ENCODE results near the gene GNAL.
"Not testable (repeated sequence)": the region's sequence is repeated elsewhere in the genome, so short reads cannot be mapped to it uniquely, and the experiment has no call there.

Gene GNAL

DNA sequence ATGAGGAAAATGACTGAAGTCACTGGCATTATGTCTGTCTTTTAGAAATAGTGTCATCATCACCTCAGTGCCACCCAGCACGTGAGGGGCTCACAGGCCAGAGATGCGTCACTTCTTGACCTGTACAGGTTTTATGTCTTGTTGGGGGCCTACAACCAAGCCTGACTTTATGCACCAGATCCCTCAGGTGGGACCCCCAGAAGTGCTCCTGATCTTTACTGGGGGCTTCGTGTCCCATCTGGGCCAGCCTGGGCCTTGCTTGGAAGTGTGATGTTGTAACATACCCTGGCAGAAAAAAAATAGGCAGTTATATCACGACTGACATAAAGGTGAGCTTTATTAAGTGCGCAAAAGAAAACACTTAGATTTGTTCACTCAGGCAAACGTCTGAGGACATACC lies 21.5 kb upstream of the GNAL start:
- DNase-seq, result peak in 1 of 42 donors; percentile 25
- intact Hi-C loops (cut with DNase I), result no loop called here

GRCh38 chr18:11668441-11669169 lies 20.5 kb upstream of the GNAL start:
- DNase-seq, result peak in 1 of 42 donors; percentile 18
- intact Hi-C loops (cut with DNase I), result no loop called here

DNA sequence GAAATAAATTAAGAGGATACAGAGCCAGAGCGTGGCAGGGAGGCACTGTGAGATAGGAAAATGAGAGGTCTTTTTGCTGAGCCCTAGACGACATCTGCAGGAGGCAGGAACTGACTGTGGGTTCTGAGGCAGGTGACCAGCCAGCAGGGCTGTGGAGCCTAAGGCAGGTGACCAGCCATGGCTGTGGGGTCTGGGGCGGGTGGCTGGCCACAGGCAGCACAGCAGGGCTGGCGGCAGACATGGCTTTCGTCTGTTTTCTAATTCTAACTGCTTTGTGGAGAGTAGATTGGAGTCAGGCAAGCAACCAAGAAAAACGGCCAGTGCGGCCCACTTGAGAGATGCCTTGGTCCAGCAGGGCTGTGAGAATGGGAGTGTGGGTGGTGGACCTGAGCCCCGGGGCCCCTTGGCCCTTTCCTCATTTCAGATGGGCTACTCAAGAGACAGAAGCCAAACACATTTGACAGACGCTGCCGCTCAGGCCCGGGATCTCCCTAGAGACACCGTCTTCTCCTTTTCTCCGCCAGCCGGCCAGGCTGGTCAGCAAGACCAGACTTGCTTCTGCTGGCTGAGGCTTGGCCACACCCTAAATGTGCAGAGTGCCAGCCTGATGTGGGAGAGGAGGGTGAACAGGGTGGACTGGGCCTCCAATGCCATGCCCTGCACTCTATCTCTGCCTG lies 19.7 kb upstream of the GNAL start:
- intact Hi-C loops (cut with DNase I), result no loop called here
- DNase-seq, result peak in 2 of 42 donors; percentile 31 to 33

DNA sequence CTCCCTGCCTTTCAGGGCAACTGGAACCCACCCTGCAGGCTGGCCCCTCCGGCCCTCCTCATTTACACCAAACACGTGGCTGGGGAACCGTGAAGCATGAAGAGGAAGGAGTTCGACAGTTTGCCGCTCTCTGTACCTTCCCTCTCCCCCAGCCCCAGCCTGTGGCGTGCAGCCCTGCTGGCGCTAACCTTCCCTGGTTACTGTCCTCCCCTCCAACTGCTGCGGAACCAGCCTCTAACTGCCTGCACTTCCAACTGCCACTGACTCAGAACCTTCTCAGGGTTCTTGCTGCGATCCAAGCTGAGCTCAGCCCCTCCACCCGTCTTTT lies 19.2 kb upstream of the GNAL start:
- peak in 1 of 42 donors; percentile 25 for DNase-seq
- intact Hi-C loops (cut with DNase I), result no loop called here

DNA sequence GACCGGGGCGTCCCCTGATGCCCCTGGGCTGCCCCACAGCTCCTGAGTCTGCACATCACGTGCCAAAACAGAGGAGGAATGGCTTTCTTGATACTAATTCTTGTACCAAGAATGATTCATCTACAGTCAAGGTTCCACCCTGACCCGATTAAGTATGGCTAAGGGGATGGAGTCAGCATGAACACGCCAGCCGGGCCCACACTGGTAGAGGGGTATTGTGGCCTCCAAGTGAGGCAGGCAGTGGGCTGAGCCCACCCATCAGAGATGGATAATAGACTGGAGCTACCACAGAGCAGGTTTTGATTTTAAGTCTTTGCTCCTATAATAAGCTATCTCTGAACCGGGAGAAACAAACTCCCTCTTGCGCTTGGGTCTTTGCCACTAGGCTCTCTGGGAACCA lies 17.9 kb upstream of the GNAL start:
- peak in 1 of 42 donors; percentile 35 for DNase-seq
- intact Hi-C loops (cut with DNase I), result no loop called here

DNA sequence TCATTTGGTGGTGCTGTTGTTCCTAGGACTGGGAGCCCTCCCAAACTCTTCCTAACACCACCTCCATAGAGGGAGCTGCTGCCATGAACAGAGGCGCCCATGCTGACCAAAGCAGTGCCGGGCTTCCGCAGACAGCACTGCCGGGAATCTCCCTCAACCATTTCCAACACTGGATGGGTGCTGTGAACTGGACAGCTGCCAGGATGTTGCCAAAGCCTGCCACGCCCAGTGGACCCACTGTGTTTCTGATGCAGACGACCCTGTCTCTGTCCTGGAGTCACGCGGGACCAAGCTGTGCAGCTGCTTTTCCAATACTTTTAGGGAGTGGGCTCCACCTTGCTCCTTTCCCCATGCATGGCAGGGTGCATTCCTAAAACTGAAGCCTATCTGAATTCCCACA lies 16.9 kb upstream of the GNAL start:
- intact Hi-C loops (cut with DNase I), result no loop called here
- DNase-seq, result peak in 1 of 42 donors; percentile 31

DNA sequence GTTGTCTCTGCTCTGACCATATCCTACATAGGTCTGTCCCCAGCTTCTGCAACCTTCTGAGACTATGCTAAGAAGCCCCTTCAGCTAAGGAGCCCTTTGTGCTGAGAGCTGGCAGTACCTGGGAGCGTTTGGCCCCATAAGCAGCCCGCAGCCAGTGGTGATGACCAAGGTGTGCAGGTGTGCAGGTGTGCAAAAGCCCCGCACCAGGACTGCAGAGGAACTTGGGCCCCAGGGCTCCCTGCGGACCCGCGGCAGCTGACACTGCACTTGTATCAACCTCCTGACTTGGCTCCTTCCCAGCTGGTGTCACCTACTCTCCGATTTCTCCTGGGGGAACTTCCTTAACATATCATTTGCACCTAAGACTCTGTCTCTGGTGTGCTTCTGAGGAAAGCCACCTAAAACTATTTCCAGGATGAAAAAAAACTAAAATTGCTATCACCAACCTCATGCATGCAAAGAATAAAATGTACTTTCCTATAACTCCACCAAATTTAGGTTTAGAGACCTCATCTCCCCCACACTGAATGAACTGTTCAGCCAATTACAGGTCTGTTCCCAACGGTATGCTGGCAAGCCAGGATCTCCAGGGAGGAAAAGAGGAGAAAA lies 16.1 kb upstream of the GNAL start:
- intact Hi-C loops (cut with DNase I), result no loop called here
- peak in 1 of 42 donors; percentile 27 for DNase-seq

GRCh38 chr18:11673560-11673959 lies 15.5 kb upstream of the GNAL start:
- peak in 1 of 42 donors; percentile 30 for DNase-seq
- intact Hi-C loops (cut with DNase I), result no loop called here

DNA sequence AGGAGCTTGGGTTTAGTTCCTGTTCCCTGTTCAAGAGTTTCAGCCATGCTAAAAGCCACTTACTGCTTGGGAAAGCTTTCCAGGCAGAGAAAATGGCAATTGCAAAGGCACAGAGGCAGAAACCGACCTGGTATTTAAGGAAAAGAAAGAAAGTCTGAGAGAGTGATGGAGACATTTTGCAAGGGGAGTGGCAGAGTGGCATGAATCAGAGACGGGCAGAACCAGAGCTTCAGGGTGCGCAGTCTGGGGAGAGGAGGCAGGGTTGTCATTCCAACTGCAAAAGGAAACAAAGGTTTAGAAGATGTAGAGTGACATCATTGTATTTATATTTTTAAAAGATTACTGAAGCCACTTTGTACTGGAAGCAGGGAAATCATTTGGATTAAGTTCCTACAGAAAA lies 14.9 kb upstream of the GNAL start:
- DNase-seq, result peak in 1 of 42 donors; percentile 2
- intact Hi-C loops (cut with DNase I), result no loop called here

DNA sequence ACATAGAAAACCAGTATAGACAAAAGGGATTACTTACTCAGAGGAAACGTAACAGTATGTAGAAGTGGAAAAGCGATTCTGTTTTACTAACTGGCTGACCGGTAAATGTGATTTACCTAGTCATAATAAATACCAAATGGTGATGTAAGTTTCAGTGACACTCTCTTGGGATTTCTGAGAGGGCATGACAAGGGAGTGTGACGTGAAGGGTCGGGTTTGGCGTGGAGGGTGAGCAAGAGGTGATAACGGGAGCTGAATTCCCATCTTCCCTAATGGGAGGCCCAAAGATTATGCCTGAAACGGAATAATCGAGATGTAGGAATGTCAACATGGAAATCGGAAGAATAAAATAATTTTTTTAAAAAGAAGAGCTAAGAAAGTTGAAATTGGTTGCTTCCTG lies 12.7 kb upstream of the GNAL start:
- intact Hi-C loops (cut with DNase I), result no loop called here
- DNase-seq, result peak in 1 of 42 donors; percentile 7

DNA sequence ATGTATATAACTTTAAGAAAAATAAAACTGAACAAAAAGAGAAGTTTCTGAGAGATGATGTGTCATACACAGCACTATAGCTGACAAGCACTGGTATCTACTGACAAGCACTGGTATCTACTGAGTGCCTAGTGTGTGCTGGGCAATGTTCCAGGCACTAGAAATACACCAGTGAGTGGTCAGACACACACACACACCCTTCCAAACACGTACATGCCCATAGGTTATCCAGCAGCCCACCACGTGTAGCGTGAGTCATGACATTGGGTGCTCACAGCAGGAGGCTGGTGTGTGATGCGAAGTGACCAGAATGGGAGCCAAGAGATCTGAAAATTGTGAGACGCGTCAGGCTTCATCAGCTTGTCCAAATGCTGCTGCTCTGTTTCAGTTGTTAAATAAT lies 12.2 kb upstream of the GNAL start:
- peak in 1 of 42 donors; percentile 21 for DNase-seq
- intact Hi-C loops (cut with DNase I), result no loop called here

DNA sequence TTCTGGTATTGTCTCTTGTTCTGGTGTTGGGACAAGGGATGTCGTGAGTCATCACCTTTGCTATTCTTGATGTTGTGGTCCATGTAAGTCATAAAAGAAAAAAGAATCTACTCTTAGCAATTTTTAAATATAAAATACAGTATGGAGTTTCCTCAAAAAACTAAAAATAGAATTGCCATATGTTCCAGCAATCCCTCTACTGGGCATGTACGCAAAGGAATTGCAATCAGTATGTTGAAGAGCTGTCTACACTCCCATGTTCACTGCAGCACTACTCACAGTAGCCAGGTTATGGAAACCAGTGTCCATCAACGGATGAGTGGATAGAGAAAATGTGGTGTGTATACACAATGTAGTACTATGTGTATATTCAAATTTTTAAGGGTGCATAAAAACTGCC lies 10.9 kb upstream of the GNAL start:
- intact Hi-C loops (cut with DNase I), result no loop called here
- no peak for DNase-seq

DNA sequence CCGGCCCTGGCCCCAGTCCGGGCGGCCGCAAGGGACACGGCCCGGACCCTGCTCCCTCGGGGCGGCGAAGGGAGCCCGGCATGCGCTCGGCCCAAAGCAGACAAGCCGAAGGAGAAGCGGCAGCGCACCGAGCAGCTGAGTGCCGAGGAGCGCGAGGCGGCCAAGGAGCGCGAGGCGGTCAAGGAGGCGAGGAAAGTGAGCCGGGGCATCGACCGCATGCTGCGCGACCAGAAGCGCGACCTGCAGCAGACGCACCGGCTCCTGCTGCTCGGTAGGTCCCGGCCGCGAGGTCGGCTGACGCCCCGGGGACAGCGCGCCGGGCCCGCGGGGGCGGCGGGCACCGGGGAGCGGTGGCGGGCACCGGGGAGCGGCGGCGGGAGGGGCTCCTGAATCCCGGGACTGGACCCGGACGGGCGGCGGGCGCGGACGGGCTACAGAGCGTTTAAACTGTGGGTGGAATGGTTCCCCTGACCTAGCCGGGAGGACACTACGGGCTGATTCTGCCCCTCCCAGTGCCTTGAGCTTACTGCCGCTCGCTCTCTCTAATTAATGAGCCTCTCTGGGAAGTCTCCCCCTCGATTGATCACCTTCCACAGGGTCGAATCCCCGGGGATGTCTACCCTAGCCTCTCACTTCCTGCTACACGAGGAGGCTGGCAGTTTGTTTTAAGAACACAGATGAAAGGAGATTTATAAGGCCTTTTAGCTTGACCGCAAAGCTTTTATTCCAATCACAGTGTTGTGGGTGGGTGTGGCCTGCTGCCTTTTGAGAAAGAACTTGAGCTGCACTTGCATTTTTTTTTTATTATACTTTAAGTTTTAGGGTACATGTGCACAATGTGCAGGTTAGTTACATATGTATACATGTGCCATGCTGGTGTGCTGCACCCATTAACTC lies 853 bp downstream of the GNAL start:
- peak in 10 of 42 donors; percentile 2 to 41 (median 13) for DNase-seq
- intact Hi-C loops (cut with DNase I), result no loop called here

DNA sequence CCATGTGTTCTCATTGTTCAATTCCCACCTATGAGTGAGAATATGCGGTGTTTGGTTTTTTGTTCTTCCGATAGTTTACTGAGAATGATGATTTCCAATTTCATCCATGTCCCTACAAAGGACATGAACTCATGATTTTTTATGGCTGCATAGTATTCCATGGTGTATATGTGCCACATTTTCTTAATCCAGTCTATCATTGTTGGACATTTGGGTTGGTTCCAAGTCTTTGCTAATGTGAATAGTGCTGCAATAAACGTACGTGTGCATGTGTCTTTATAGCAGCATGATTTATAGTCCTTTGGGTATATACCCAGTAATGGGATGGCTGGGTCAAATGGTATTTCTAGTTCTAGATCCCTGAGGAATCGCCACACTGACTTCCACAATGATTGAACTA lies 1.6 kb downstream of the GNAL start:
- intact Hi-C loops (cut with DNase I); DNase-seq: not testable (repeated sequence)

- no peak for DNase-seq
- intact Hi-C loops (cut with DNase I), result no loop called here
These were observed 6.7 kb downstream of the GNAL start for GRCh38 chr18:11695736-11696135.

DNA sequence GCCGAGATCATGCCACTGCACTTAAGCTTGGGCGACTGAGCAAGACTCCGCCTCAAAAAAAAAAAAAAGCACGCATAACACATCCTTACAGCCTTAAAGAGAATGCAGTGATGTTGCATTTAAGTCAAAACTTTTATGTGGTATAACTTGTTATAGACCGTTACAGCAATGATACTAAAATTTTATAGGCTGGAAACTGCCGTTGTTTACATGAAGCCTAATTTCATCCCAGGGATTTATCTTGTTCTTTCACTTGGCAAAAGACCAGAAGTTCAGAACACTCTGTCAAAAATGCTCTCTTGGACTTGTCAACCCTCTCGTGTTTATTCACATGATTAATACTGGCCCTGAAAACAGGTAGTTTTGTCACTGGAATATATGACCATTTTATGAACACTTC lies 7.4 kb downstream of the GNAL start:
- intact Hi-C loops (cut with DNase I), result no loop called here
- DNase-seq, result no peak

GRCh38 chr18:11700876-11701275 lies 11.8 kb downstream of the GNAL start:
- no peak for DNase-seq
- intact Hi-C loops (cut with DNase I), result no loop called here

DNA sequence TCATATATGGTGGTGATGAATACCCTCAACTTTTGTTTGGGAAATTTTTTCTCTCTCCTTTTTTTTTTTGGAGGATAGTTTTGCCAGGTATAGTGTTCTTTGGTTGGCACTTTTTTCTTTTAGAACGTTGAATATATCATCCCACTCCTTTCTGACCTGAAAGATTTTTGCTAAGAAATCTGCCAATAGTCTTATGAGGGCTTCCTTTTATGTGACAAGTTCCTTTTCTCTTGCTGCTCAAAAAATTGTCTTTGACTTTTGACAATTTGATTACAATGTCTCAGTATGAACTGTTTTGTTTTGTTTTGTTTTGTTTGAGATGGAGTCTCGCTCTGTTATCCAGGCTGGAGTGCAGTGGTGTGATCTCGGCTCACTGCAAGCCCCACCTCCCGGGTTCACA lies 21.5 kb downstream of the GNAL start:
- DNase-seq, result no peak
- intact Hi-C loops (cut with DNase I), result no loop called here

DNA sequence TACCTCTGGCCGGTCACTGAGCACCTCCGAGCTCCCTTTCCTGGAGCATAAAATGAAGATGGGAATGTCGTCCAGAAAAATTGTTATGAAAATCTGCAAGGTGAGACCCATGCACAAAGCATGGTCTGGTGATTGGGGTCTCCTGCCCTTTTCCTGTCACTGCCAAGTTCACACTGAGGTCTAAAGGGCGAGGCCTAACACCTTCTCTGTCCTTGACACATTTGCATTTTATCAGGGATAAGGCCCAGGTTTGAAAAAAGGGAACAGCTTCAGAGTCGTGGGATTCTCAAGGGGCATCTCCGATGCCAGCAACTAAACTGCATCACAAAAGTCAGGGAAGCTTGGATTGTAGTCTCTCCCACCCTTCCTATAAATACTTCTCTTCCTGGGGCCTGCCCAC lies 24.7 kb downstream of the GNAL start:
- intact Hi-C loops (cut with DNase I), result no loop called here
- DNase-seq, result no peak
